Measurements from ENCODE around the gene TNFRSF9.
"Not testable (repeated sequence)": the region's sequence is repeated elsewhere in the genome, so short reads cannot be mapped to it uniquely, and the experiment has no call there.

Gene TNFRSF9

DNA sequence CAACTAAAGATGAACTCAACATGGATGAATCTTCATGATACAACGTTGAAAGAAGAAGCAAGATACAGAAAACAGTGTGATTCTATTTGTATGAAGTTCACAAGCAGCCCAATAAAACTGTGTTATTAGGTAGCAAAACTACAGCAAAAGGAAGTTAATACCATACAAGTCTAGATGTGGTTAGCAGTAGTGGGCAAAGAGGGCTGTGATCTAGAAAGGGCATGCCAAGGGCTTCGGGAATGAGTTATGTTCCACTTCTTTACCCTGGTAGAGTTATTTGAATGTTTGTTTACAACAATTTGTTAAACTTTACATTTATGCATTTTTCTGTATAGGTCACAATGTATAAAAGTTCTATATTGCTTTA, 9.2 kb downstream of the TNFRSF9 start:
- no peak for DNase-seq (ENCODE audit: low read depth)
- TF ChIP-seq CTCF (IDR thresholded peaks at IDR 0.05; ENCODE audit: insufficient read depth, low read depth, low read length, missing control alignments), result no peak
- no peak overlapping the region for H3K4me3 ChIP-seq (ENCODE audit: low read length)

GRCh38 chr1:7930645-7931445, 9.8 kb downstream of the TNFRSF9 start:
- H3K4me3 ChIP-seq (ENCODE audit: low read length), result no peak overlapping the region
- DNase-seq (ENCODE audit: low read depth), result no peak
- no peak for TF ChIP-seq CTCF (IDR thresholded peaks at IDR 0.05; ENCODE audit: insufficient read depth, low read depth, low read length, missing control alignments)

DNA sequence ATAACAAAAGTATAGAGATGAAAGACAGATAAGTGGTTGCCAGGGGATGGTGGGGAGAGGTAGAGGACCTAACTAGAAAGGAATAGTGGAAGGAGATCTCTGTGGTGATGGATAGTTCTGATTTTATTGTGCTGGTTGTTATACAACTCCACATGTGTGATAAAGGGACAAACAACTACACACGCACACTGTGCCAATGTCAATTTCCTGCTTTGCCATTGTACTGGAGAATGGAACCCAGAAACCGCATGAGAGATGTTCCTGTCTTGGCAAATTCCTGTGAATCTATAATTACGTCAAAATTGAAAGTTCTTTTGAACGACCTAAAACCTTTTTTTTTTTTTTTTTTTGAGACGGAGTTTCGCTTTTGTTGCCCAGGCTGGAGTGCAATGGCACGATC, 11.0 kb downstream of the TNFRSF9 start:
- H3K4me3 ChIP-seq (ENCODE audit: low read length), result no peak overlapping the region
- TF ChIP-seq CTCF (IDR thresholded peaks at IDR 0.05; ENCODE audit: insufficient read depth, low read depth, low read length, missing control alignments), result no peak
- no peak for DNase-seq (ENCODE audit: low read depth)

DNA sequence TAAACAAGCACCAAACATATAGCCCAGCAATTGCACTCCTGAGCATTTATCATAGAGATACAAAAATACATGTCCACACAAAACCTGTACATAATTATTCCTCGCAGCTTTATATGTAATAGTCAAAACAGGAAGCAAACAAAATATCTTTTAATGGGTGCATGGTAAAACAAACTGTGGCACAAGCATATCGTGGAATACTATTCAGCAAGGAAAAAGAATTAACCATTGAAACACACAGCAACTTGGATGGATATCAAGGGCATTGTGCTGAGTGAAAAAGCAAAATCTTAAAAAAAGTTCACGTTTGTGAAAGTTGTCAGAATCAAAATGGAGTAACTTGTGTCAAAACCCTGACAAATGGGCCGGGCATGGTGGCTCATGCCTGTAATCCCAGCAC, 12.4 kb downstream of the TNFRSF9 start:
- no peak for DNase-seq (ENCODE audit: low read depth)
- no peak for TF ChIP-seq CTCF (IDR thresholded peaks at IDR 0.05; ENCODE audit: insufficient read depth, low read depth, low read length, missing control alignments)
- no peak overlapping the region for H3K4me3 ChIP-seq (ENCODE audit: low read length)

GRCh38 chr1:7927061-7927460, 13.6 kb downstream of the TNFRSF9 start:
- DNase-seq (ENCODE audit: low read depth); H3K4me3 ChIP-seq (ENCODE audit: low read length): not testable (repeated sequence)

DNA sequence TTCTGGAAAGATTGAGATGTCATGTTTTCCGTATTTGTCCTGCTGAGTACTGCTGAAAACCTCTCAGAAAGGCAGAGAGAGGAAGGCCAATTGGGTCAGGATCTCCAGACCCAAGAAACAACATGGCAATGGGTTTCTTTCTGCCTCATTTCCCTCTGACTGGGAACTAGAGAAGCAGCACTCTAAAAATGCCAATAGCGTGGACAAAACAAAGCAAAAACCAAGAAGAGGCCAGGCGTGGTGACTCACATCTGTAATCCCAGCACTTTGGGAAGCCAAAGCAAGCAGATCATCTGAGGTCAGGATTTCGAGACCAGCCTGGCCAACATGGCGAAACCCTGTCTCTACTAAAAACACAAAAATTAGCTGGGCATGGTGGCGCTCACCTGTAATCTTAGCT, 18.3 kb downstream of the TNFRSF9 start:
- no peak for DNase-seq (ENCODE audit: low read depth)
- no peak overlapping the region for H3K4me3 ChIP-seq (ENCODE audit: low read length)
- no peak for TF ChIP-seq CTCF (IDR thresholded peaks at IDR 0.05; ENCODE audit: insufficient read depth, low read depth, low read length, missing control alignments)

DNA sequence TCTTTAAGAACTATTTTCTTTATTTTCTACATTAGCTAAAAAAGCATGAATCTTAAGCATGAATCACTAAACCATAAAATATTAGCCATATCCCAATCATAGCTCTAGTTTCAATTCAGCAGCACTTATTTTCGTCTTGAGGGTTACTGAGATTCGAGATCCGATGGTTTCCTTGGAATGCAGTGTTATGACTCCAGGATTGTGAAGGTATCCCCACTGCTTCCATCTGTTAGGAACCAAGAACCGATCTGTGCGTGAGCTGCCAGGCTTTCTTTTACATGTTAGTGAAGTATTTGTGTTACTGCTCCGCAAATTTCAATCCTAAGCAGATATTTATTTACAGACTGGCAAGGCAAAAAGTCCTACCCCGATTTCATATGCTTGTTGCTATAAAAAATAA, 18.8 kb downstream of the TNFRSF9 start:
- H3K4me3 ChIP-seq (ENCODE audit: low read length), result no peak overlapping the region
- no peak for DNase-seq (ENCODE audit: low read depth)
- TF ChIP-seq CTCF (IDR thresholded peaks at IDR 0.05; ENCODE audit: insufficient read depth, low read depth, low read length, missing control alignments), result no peak

Data from epithelial cell of esophagus (primary cell).